ENCODE measurements around the gene MBLAC1.
A peak's percentile ranks its signal among the peaks of the same experiment; 100 is the strongest.

GRCh38 chr7:100173806-100174495, 47.2 kb downstream of the MBLAC1 start:
- TF ChIP-seq CTCF (IDR thresholded peaks at IDR 0.05; ENCODE audit: low read length): peak; percentile 47; the same call in 1 of the 2 replicates
- TF ChIP-seq EZH2 (IDR thresholded peaks at IDR 0.05; ENCODE audit: borderline replicate concordance, low read length): no peak
